Mesendoderm (in vitro differentiated cells): ENCODE measurements around the gene GNPDA1.
A peak's percentile ranks its signal among the peaks of the same experiment; 100 is the strongest.

ENCODE experiments used
- DNase-seq: peaks from one replicate; pipeline ENCODE4 v3.0.0; 2013
- H2AK5ac ChIP-seq: 2 replicates; pipeline ENCODE4 v1.6.1; 2013; ENCODE audit warnings: low read length, inconsistent platforms
- H2BK120ac ChIP-seq: 2 replicates; pipeline ENCODE4 v1.6.1; 2013; ENCODE audit warnings: low read depth, mild to moderate bottlenecking, low read length, moderate library complexity, mixed read lengths
- H2BK15ac ChIP-seq: replicated peaks from 2 replicates; pipeline ENCODE4 v1.6.1; 2013; ENCODE audit warnings: low read depth, mild to moderate bottlenecking, moderate library complexity
- H2BK5ac ChIP-seq: 2 replicates; pipeline ENCODE4 v1.6.1; 2013; ENCODE audit warnings: low read length, inconsistent platforms
- H3K18ac ChIP-seq: 2 replicates; pipeline ENCODE4 v1.6.1; 2013; ENCODE audit warnings: mild to moderate bottlenecking, low read length, mixed read lengths
- H3K23ac ChIP-seq: one replicate; pipeline ENCODE4 v1.6.1; 2013; ENCODE audit warnings: low read length
- H3K27ac ChIP-seq: 2 replicates; pipeline ENCODE4 v1.5.1; 2013; ENCODE audit warnings: low read depth, mild to moderate bottlenecking, inconsistent platforms, low read length, moderate library complexity
- H3K27me3 ChIP-seq: 2 replicates; pipeline ENCODE4 v1.6.1; 2013; ENCODE audit warnings: low read length, control low read depth, mild to moderate bottlenecking, inconsistent platforms; ENCODE audit not compliant: insufficient read depth, poor library complexity
- H3K36me3 ChIP-seq: 2 replicates; pipeline ENCODE4 v1.6.1; 2013; ENCODE audit warnings: low read length, inconsistent platforms; ENCODE audit not compliant: control insufficient read depth, insufficient read depth
- H3K4ac ChIP-seq: one replicate; pipeline ENCODE4 v1.6.1; 2013; ENCODE audit warnings: low read depth, mild to moderate bottlenecking, low read length, moderate library complexity
- H3K4me1 ChIP-seq: 2 replicates; pipeline ENCODE4 v1.6.1; 2013; ENCODE audit warnings: low read depth, low read length, inconsistent platforms; ENCODE audit not compliant: control insufficient read depth
- H3K4me2 ChIP-seq: 2 replicates; pipeline ENCODE4 v1.6.1; 2013; ENCODE audit warnings: low read length
- H3K4me3 ChIP-seq: 2 replicates; pipeline ENCODE4 v1.5.1; 2013; ENCODE audit warnings: mild to moderate bottlenecking, low read length
- H3K56ac ChIP-seq: one replicate; pipeline ENCODE4 v1.6.1; 2013; ENCODE audit warnings: low read length
- H3K79me1 ChIP-seq: 2 replicates; pipeline ENCODE4 v1.6.1; 2013; ENCODE audit warnings: low read length, inconsistent platforms
- H3K79me2 ChIP-seq: 2 replicates; pipeline ENCODE4 v1.6.1; 2013; ENCODE audit warnings: mild to moderate bottlenecking, low read length; ENCODE audit not compliant: control insufficient read depth, insufficient read depth
- H3K9ac ChIP-seq: 2 replicates; pipeline ENCODE4 v1.6.1; 2013; ENCODE audit warnings: low read length, inconsistent platforms
- H4K5ac ChIP-seq: one replicate; pipeline ENCODE4 v1.6.1; 2013; ENCODE audit warnings: low read length
- H4K8ac ChIP-seq: one replicate; pipeline ENCODE4 v1.6.1; 2013; ENCODE audit warnings: low read depth, mild to moderate bottlenecking, control low read depth, low read length, moderate library complexity
- WGBS: extraction: QIAGEN DNeasy Blood & Tissue Kit; methylation state at CpG from one replicate; pipeline ENCODE4 v1.1.7; 2013; ENCODE audit warnings: low lambda C conversion rate, missing lambda C conversion rate; ENCODE audit not compliant: insufficient coverage; ENCODE audit errors: extremely low coverage; 5-methylcytosine and 5-hydroxymethylcytosine counted together

GNPDA1 gene

GRCh38 chr5:142032747-142033631, 20.2 kb upstream of the GNPDA1 start:
- H2AK5ac ChIP-seq = no peak overlapping the region
- no peaks in the 10 kb centered on the region for H3K36me3 ChIP-seq
- H2BK15ac ChIP-seq = no peak overlapping the region
- no peak overlapping the region for H3K27ac ChIP-seq
- no peak overlapping the region for H2BK5ac ChIP-seq
- no peak for DNase-seq
- H3K4ac ChIP-seq = no peak overlapping the region
- no peak overlapping the region for H3K4me3 ChIP-seq
- H3K4me2 ChIP-seq = no peak overlapping the region
- no peaks in the 10 kb centered on the region for H3K4me1 ChIP-seq
- H3K56ac ChIP-seq = no peak overlapping the region
- no peak overlapping the region for H4K8ac ChIP-seq
- WGBS = no CpG with 5 or more reads among the region's 19 CpGs
- no peak overlapping the region for H2BK120ac ChIP-seq
- H3K79me2 ChIP-seq = no peaks in the 10 kb centered on the region
- H4K5ac ChIP-seq = no peak overlapping the region
- no peaks in the 10 kb centered on the region for H3K79me1 ChIP-seq
- H3K27me3 ChIP-seq = no peaks in the 10 kb centered on the region
- H3K23ac ChIP-seq = no peak overlapping the region
- no peak overlapping the region for H3K9ac ChIP-seq
- no peak overlapping the region for H3K18ac ChIP-seq

- H3K9ac ChIP-seq = no peak overlapping the region
- H3K36me3 ChIP-seq = no peaks in the 10 kb centered on the region
- H2AK5ac ChIP-seq = no peak overlapping the region
- no peak for DNase-seq
- H3K4me1 ChIP-seq = no peaks in the 10 kb centered on the region
- H4K8ac ChIP-seq = no peak overlapping the region
- no peak overlapping the region for H3K23ac ChIP-seq
- no peak overlapping the region for H2BK5ac ChIP-seq
- no peak overlapping the region for H3K56ac ChIP-seq
- H3K18ac ChIP-seq = no peak overlapping the region
- H2BK15ac ChIP-seq = no peak overlapping the region
- H3K4ac ChIP-seq = no peak overlapping the region
- H3K4me2 ChIP-seq = no peak overlapping the region
- no peak overlapping the region for H4K5ac ChIP-seq
- H3K4me3 ChIP-seq = no peak overlapping the region
- no peak overlapping the region for H3K27ac ChIP-seq
- no peaks in the 10 kb centered on the region for H3K79me1 ChIP-seq
- no peak overlapping the region for H2BK120ac ChIP-seq
- WGBS = no CpG with 5 or more reads among the region's 2 CpGs
- no peaks in the 10 kb centered on the region for H3K79me2 ChIP-seq
- H3K27me3 ChIP-seq = no peaks in the 10 kb centered on the region
Measured at GRCh38 chr5:142032150-142032549, 19.3 kb upstream of the GNPDA1 start.

GRCh38 chr5:142025637-142026036, 12.8 kb upstream of the GNPDA1 start:
- H3K23ac ChIP-seq = no peak overlapping the region
- H3K9ac ChIP-seq = no peak overlapping the region
- H3K36me3 ChIP-seq = no peaks in the 10 kb centered on the region
- H2BK120ac ChIP-seq = no peak overlapping the region
- no peak overlapping the region for H2BK5ac ChIP-seq
- H3K4me1 ChIP-seq = peaks cover 1% of the 10 kb centered on the region
- no peak overlapping the region for H3K4me3 ChIP-seq
- H4K5ac ChIP-seq = no peak overlapping the region
- H4K8ac ChIP-seq = no peak overlapping the region
- no peaks in the 10 kb centered on the region for H3K79me1 ChIP-seq
- WGBS = no CpG with 5 or more reads among the region's 8 CpGs
- peak overlapping the region; percentile 54 for H3K56ac ChIP-seq
- H3K4me2 ChIP-seq = no peak overlapping the region
- no peak overlapping the region for H3K27ac ChIP-seq
- H3K79me2 ChIP-seq = no peaks in the 10 kb centered on the region
- no peak overlapping the region for H2BK15ac ChIP-seq
- H3K27me3 ChIP-seq = no peaks in the 10 kb centered on the region
- no peak for DNase-seq
- H3K18ac ChIP-seq = no peak overlapping the region
- H3K4ac ChIP-seq = no peak overlapping the region
- H2AK5ac ChIP-seq = no peak overlapping the region

GRCh38 chr5:142024771-142025304, 12.0 kb upstream of the GNPDA1 start:
- no peak overlapping the region for H2BK5ac ChIP-seq
- H3K18ac ChIP-seq = no peak overlapping the region
- no peaks in the 10 kb centered on the region for H3K36me3 ChIP-seq
- peak overlapping the region; percentile 63 for H3K9ac ChIP-seq
- H3K4ac ChIP-seq = no peak overlapping the region
- DNase-seq = peak; percentile 98
- H2BK120ac ChIP-seq = no peak overlapping the region
- no peaks in the 10 kb centered on the region for H3K27me3 ChIP-seq
- H3K27ac ChIP-seq = peak overlapping the region; percentile 55
- peak overlapping the region; percentile 13 for H3K4me3 ChIP-seq
- WGBS = no CpG with 5 or more reads among the region's 26 CpGs
- no peak overlapping the region for H2BK15ac ChIP-seq
- H3K4me2 ChIP-seq = peak overlapping the region; percentile 61
- H4K8ac ChIP-seq = no peak overlapping the region
- H2AK5ac ChIP-seq = no peak overlapping the region
- H3K56ac ChIP-seq = peak overlapping the region; percentile 81
- H3K23ac ChIP-seq = no peak overlapping the region
- H3K79me2 ChIP-seq = no peaks in the 10 kb centered on the region
- no peak overlapping the region for H4K5ac ChIP-seq
- H3K79me1 ChIP-seq = no peaks in the 10 kb centered on the region
- peaks cover 1% of the 10 kb centered on the region for H3K4me1 ChIP-seq

GRCh38 chr5:142023836-142024235, 11.0 kb upstream of the GNPDA1 start:
- Histone ChIP-seq H4K8ac (no peak overlapping the region), H2AK5ac (no peak overlapping the region), H3K79me2 (no peaks in the 10 kb centered on the region), H3K18ac (no peak overlapping the region), H3K79me1 (no peaks in the 10 kb centered on the region), H2BK15ac (no peak overlapping the region), H3K4ac (no peak overlapping the region), H3K9ac (no peak overlapping the region), H2BK120ac (no peak overlapping the region), H2BK5ac (no peak overlapping the region), H3K36me3 (no peaks in the 10 kb centered on the region), H3K4me3 (no peak overlapping the region), H3K4me2 (no peak overlapping the region), H3K27me3 (no peaks in the 10 kb centered on the region), H3K56ac (no peak overlapping the region), H3K27ac (no peak overlapping the region), H4K5ac (no peak overlapping the region), H3K4me1 (peaks cover 1% of the 10 kb centered on the region), H3K23ac (no peak overlapping the region)
- no CpG with 5 or more reads among the region's 6 CpGs for WGBS
- DNase-seq = no peak
